Nucleus accumbens (tissue), 56 donors: Measurements from ENCODE around the gene CCDC116.
"Not testable (repeated sequence)": the region's sequence is repeated elsewhere in the genome, so short reads cannot be mapped to it uniquely, and the experiment has no call there.

Source experiments
- DNase-seq, 56 donors: peaks; one replicate each; lab custom pipeline; 2025; lab: John Stamatoyannopoulos, UW

Gene CCDC116

GRCh38 chr22:21605887-21606564 is 26.5 kb upstream of the CCDC116 start:
- no peak for DNase-seq

- no peak for DNase-seq
Measured at GRCh38 chr22:21606775-21607174, 25.8 kb upstream of the CCDC116 start.

DNA sequence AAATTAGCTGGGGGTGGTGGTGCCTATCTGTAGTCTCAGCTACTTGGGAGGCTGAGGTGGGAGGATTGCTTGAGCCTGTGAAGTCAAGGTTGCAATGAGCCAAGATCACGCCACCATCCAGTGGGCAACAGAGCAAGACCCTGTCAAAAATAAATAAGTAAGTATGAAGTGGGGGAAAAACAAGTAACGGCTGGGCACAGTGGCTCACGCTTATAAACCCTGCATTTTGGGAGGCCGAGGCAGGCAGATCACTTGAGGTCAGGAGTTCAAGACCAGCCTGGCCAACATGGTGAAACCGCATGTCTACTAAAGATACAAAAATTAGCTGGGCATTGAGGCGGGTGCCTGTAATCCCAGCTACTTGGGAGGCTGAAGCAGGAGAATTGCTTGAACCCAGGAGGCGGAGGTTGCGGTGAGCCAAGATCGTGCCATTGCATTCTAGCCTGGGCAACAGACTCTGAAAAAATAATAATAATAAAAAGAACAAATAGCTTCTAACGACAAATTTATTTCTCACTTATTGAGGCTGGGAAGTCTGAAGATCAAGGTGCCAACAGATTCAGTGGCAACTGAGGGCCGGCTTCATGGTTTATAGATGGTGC is 22.9 kb upstream of the CCDC116 start:
- not testable (repeated sequence) for DNase-seq

GRCh38 chr22:21611210-21611977 is 21.2 kb upstream of the CCDC116 start:
- no peak for DNase-seq

GRCh38 chr22:21612858-21613257 is 19.7 kb upstream of the CCDC116 start:
- no peak for DNase-seq

- DNase-seq = no peak
Measured at GRCh38 chr22:21613553-21614233, 18.9 kb upstream of the CCDC116 start.

DNA sequence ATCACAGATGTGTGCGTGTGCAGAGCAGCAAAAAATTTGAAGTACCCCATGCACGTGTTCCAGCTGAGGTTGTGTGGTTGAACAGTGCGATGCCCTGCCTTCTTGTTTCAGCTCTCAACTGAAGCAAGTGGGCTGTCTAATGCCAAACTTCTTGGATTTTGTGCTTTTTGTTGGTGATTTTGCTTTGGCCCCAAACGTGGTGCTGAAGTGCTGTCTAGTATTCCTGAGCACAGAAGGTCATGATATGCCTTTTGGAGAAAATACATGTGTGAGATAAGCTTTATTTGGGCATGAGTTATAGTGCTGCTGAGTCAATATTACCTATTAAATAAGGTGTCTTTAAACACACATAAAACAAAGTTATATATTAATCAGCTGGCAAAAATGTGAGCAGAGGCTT is 16.8 kb upstream of the CCDC116 start:
- DNase-seq = no peak

- DNase-seq = not testable (repeated sequence)
Measured at GRCh38 chr22:21617337-21617736, 15.2 kb upstream of the CCDC116 start.

DNA sequence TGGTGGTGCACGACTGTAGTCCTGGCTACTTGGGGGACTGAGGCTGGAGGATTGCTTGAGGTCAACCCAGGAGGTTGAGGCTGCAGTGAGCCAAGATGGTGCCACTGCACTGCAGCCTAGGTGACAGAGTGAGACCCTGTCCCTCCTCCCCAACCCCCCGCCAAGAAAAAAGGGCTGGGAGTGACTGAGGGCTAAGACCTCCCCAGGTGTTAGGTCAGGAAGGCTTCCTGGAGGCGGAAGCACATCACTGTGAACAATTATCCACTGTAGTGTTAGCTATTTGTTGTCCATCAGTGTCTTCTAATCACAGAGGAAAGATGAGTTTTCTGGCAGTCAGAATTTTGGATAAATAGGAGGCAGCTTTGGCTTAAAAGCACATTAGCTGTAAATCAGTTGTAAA is 11.5 kb upstream of the CCDC116 start:
- no peak for DNase-seq

DNA sequence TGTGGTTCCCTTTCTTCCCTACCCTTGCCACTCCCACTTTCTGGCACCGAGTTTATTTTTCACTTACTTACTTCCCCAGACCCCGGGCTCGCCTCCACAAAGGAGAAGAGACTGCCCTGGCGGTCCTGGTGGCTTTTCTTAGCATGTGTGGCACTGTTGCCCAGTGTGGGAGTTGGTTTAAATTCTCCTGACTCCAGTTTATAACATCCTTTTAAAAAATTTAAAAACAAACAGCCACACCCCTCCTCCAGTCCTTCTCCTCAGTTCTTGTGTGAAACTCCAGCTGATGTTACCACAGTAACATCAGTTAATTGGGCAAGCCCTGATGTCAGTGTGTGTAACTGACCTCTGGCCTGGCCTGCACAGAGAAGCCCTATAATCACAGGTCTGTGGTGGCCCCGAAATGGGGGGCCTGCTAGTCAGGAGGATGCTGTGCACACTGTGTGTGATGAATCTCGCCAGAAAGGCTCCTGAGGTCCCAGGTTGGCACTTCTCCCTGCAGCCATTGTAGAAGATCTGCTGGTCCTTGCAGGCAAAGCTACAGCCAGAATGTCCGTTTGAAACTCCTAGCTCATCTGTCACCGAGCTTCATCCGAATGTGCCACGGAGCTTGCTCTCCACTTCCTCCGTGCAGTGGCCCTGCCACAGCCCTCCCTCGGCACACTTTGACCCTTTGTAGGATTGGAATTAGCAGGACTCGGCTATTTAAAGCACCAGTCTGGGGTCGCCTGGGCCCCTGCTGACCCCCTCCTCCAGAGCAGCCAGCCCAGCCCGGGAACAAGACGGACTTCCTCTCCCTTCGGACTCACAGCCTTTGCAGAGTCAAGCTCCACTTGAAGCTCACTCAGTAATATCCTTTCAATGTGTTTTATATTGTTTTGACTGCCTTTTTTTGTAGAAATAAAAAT is 10.3 kb upstream of the CCDC116 start:
- DNase-seq = peak in 3 of 56 donors; percentile 7 to 16 (median 11)

GRCh38 chr22:21622919-21623647 is 9.5 kb upstream of the CCDC116 start:
- DNase-seq = peak in 8 of 56 donors; percentile 10 to 60 (median 26)

GRCh38 chr22:21623648-21623970 is 9.0 kb upstream of the CCDC116 start:
- peak in 22 of 56 donors; percentile 9 to 52 (median 28) for DNase-seq

- DNase-seq = peak in 7 of 56 donors; percentile 4 to 48 (median 9)
Measured at GRCh38 chr22:21624120-21624879, 8.3 kb upstream of the CCDC116 start.

- DNase-seq = no peak
Measured at GRCh38 chr22:21624880-21625791, 7.4 kb upstream of the CCDC116 start.

DNA sequence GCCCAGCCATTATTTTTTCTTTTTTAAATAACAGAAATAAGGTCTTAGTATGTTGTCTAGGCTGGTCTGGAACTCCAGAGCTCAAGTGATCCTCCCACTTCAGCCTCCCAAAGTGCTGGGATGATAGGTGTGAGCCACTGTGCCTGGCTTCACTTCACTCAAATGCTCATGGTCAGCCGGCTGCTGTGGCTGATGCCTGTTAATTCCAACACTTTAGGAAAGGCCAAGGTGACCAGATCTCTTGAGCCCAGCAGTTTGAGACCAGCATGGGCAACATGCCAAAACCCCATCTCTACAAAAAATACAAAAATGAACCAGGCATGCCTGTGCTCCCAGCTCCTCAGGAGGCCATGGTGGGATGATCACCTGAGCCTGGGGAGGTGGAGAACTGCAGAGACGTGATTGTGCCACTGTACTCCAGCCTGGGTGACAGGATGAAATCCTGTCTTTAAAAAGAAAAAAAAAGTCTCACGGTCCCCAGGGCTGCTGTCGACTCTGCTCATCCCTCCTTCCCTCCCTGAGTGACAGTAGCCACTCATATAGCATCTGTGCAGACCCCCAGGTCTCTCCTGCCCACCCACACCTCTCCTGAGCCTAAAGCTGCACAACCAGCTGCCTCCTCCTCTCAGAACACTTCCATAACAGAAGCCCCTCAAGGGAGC is 6.4 kb upstream of the CCDC116 start:
- DNase-seq = no peak

GRCh38 chr22:21626735-21627469 is 5.7 kb upstream of the CCDC116 start:
- DNase-seq = no peak
